Pancreas (tissue), 10 donors: ENCODE measurements around the gene ITPR1. TPM values are rescaled to one million over a fixed set of nuclear protein-coding genes. Genes with fewer than 3 reads are reported as not detected.

ENCODE experiments used
- ATAC-seq, 4 donors: fragments of 200-7000 bp; cut with Tn5 transposase; one replicate each; pipeline versions ENCODE4 v1.8.0 to v1.9.1; 2020; ENCODE audit warnings: mild to moderate bottlenecking in 4 of 4, moderate library complexity in 4 of 4
- DNase-seq, 6 donors: peaks; one replicate each; pipeline ENCODE4 v3.0.0-alpha.2; 2020
- FAIRE-seq: peaks from 2 replicates; lab custom pipeline; 2012; peaks lifted over from hg19 to GRCh38; lab: Jason Lieb, UNC
- H3K27ac ChIP-seq, 4 donors: fragments of 200-600 bp; sonication (generic); 1 replicate in 3 of 4; 2 replicates in 1 of 4; pipeline versions ENCODE4 v1.5.0 to v1.8.0; 2020
- H3K27me3 ChIP-seq, 4 donors: fragments of 200-600 bp; one replicate each; pipeline ENCODE4 v1.8.0; 2021
- H3K36me3 ChIP-seq, 3 donors: fragments of 200-600 bp; sonication (generic) in 1 of 3; one replicate each; pipeline versions ENCODE4 v1.5.0 to v1.8.0; 2020 to 2021
- H3K4me1 ChIP-seq, 3 donors: fragments of 200-600 bp; one replicate each; pipeline ENCODE4 v1.8.0; 2021
- H3K4me3 ChIP-seq, 4 donors: fragments of 200-600 bp; sonication (generic) in 2 of 4; one replicate each; pipeline versions ENCODE4 v1.5.0 to v1.8.0; 2020 to 2021
- H3K9me3 ChIP-seq, 4 donors: fragments of 200-600 bp; one replicate each; pipeline ENCODE4 v1.8.0; 2021
- CTCF ChIP-seq, 4 donors: fragments of 200-600 bp; sonication (generic) in 3 of 4; IDR thresholded peaks; one replicate each; pipeline versions ENCODE4 v1.5.0 to v1.8.0; 2021; ENCODE audit warnings: antibody characterized with exemption in 4 of 4
- WGBS, 2 donors: extraction: QIAGEN DNeasy Blood & Tissue Kit; methylation state at CpG; one replicate each; pipeline ENCODE4 v1.1.7; 2013; 5-methylcytosine and 5-hydroxymethylcytosine counted together
- intact Hi-C, 3 donors: fragments of 100-400 bp; cut with DNase I; formaldehyde crosslinking; loops; one replicate each; pipeline versions ENCODE4 v1.11.1 to v1.14.2; 2022
- polyA plus RNA-seq, 2 donors: library from polyadenylated mRNA; stranded (reverse); fragments of 200-250 nt; gene quantifications; one replicate each; pipeline ENCODE4 v1.2.3, GENCODE V29; 2013
- total RNA-seq, 6 donors: library from RNA; stranded (reverse); fragmentation: NEBNext Ultra II Directional in 4 of 6; extraction: Animal tissue kit (Norgen Biotek cat#: 25700) in 4 of 6; gene quantifications; one replicate each; pipeline versions ENCODE4 v1.2.1 to v1.2.4, GENCODE V29; 2021 to 2023
- donor health status: healthy with polysubstance abuse.
- donor health status: DM: no; HTN: no; CAD: no; lungs with moderate emphysema.
- donor health status: DM: no; HTN: no; CAD: no.
- donor health status: control.
- donor health status: control.
- donor health status: Bipolar disorder and iron deficiency.
- donor health status: DM: yes; HTN: yes; CAD: no.
- donor health status: DM: no; HTN: no; CAD: no.
- donor health status: DM: no; HTN: no; CAD: no.
- donor health status: DM: yes; HTN: yes; CAD: no.

Gene ITPR1
- total and polyA plus RNA-seq, 8 donors: 4.5 to 19.1 (median 10.1) TPM

GRCh38 chr3:4778119-4778518, 285.0 kb downstream of the ITPR1 start:
- FAIRE-seq (no peak), DNase-seq (no peak), ATAC-seq (no peak)
- no peak for TF ChIP-seq CTCF (IDR thresholded peaks at IDR 0.05)
- Histone ChIP-seq H3K27ac (peak overlapping the region in 1 of 4 donors; percentile 73), H3K4me3 (no peak overlapping the region), H3K4me1 (peaks cover 25 to 38% (median 34%) of the 10 kb centered on the region in 3 donors), H3K9me3 (no peaks in the 10 kb centered on the region), H3K36me3 (no peaks in the 10 kb centered on the region), H3K27me3 (no peaks in the 10 kb centered on the region)
- WGBS, 2 donors: 97% methylated on average over 2 of the region's 2 CpGs
- intact Hi-C loops: loop anchor here in 1 of 3 donors (10.0 kb wide), 1 partner anchor 53 kb away; no protein-coding TSS in a partner anchor

- TF ChIP-seq CTCF (IDR thresholded peaks at IDR 0.05): no peak
- 100% methylated on average over 1 of the region's 1 CpG for WGBS, 2 donors
- FAIRE-seq: no peak
- intact Hi-C loops: loop anchor here in 1 of 3 donors (10.0 kb wide), 1 partner anchor 54 kb away; no protein-coding TSS in a partner anchor
- Histone ChIP-seq H3K27ac (no peak overlapping the region), H3K36me3 (no peaks in the 10 kb centered on the region), H3K4me3 (no peak overlapping the region), H3K27me3 (no peaks in the 10 kb centered on the region), H3K9me3 (no peaks in the 10 kb centered on the region), H3K4me1 (peaks cover 19 to 32% (median 28%) of the 10 kb centered on the region in 3 donors)
- no peak for ATAC-seq
- no peak for DNase-seq
These were observed 285.6 kb downstream of the ITPR1 start for GRCh38 chr3:4778740-4779139.

GRCh38 chr3:4780545-4780957, 287.4 kb downstream of the ITPR1 start:
- no peak for FAIRE-seq
- Histone ChIP-seq H3K4me3 (no peak overlapping the region), H3K9me3 (no peaks in the 10 kb centered on the region), H3K27ac (no peak overlapping the region), H3K4me1 (peaks cover 14 to 19% (median 18%) of the 10 kb centered on the region in 3 donors), H3K36me3 (no peaks in the 10 kb centered on the region), H3K27me3 (no peaks in the 10 kb centered on the region)
- no peak for TF ChIP-seq CTCF (IDR thresholded peaks at IDR 0.05)
- intact Hi-C loops: no loop called here
- 72 to 76% methylated on average over 5 of the region's 5 CpGs for WGBS, 2 donors
- DNase-seq: no peak
- no peak for ATAC-seq

GRCh38 chr3:4782095-4782494, 288.9 kb downstream of the ITPR1 start:
- H3K4me1 ChIP-seq: peaks cover under 1 to 8% (median 6%) of the 10 kb centered on the region in 3 donors
- intact Hi-C loops: no loop called here
- no peak overlapping the region for H3K27ac ChIP-seq
- no peak overlapping the region for H3K4me3 ChIP-seq
- no peaks in the 10 kb centered on the region for H3K9me3 ChIP-seq
- no peak for ATAC-seq
- no peak for DNase-seq
- 87 to 92% methylated on average over 3 of the region's 3 CpGs for WGBS, 2 donors
- TF ChIP-seq CTCF (IDR thresholded peaks at IDR 0.05): no peak
- no peak for FAIRE-seq
- no peaks in the 10 kb centered on the region for H3K27me3 ChIP-seq
- no peaks in the 10 kb centered on the region for H3K36me3 ChIP-seq

- no peaks in the 10 kb centered on the region for H3K36me3 ChIP-seq
- no peaks in the 10 kb centered on the region for H3K9me3 ChIP-seq
- ATAC-seq (no peak), DNase-seq (no peak), FAIRE-seq (no peak)
- 96 to 97% methylated on average over 1 of the region's 1 CpG for WGBS, 2 donors
- no peak for TF ChIP-seq CTCF (IDR thresholded peaks at IDR 0.05)
- no peak overlapping the region for H3K27ac ChIP-seq
- H3K4me3 ChIP-seq: no peak overlapping the region
- no peaks in the 10 kb centered on the region for H3K27me3 ChIP-seq
- H3K4me1 ChIP-seq: no peaks in the 10 kb centered on the region
- intact Hi-C loops: no loop called here
These were observed 292.4 kb downstream of the ITPR1 start for GRCh38 chr3:4785551-4785950.
